GM21737 (cell line): ENCODE data around the gene COLEC11.

Experiments
- ATAC-seq: cut with Tn5 transposase; IDR thresholded peaks from one replicate; pipeline ENCODE4 v1.9.1; 2021; ENCODE audit warnings: mild to moderate bottlenecking, moderate library complexity; ENCODE audit not compliant: unreplicated experiment

Gene COLEC11

GRCh38 chr2:3584608-3585260, 10.2 kb upstream of the COLEC11 start:
- no peak for ATAC-seq

- no peak for ATAC-seq
Measured at GRCh38 chr2:3585261-3586109, 9.4 kb upstream of the COLEC11 start.

GRCh38 chr2:3586220-3586619, 8.7 kb upstream of the COLEC11 start:
- no peak for ATAC-seq

GRCh38 chr2:3587021-3587420, 7.9 kb upstream of the COLEC11 start:
- no peak for ATAC-seq

- ATAC-seq: no peak
Measured at GRCh38 chr2:3587432-3587831, 7.5 kb upstream of the COLEC11 start.

GRCh38 chr2:3588084-3588483, 6.8 kb upstream of the COLEC11 start:
- no peak for ATAC-seq

GRCh38 chr2:3589086-3589485, 5.8 kb upstream of the COLEC11 start:
- ATAC-seq: no peak

GRCh38 chr2:3595404-3595803, 492 bp downstream of the COLEC11 start:
- ATAC-seq: no peak

GRCh38 chr2:3595985-3596384, 1.1 kb downstream of the COLEC11 start:
- peak; percentile 86 for ATAC-seq

- no peak for ATAC-seq
Measured at GRCh38 chr2:3596901-3597417, 2.0 kb downstream of the COLEC11 start.

GRCh38 chr2:3597567-3597966, 2.7 kb downstream of the COLEC11 start:
- no peak for ATAC-seq

- ATAC-seq: no peak
Measured at GRCh38 chr2:3598197-3598910, 3.4 kb downstream of the COLEC11 start.

- no peak for ATAC-seq
Measured at GRCh38 chr2:3598912-3599854, 4.3 kb downstream of the COLEC11 start.

- no peak for ATAC-seq
Measured at GRCh38 chr2:3600256-3600855, 5.4 kb downstream of the COLEC11 start.

- no peak for ATAC-seq
Measured at GRCh38 chr2:3601561-3602271, 6.8 kb downstream of the COLEC11 start.

- ATAC-seq: no peak
Measured at GRCh38 chr2:3602553-3603339, 7.8 kb downstream of the COLEC11 start.

- no peak for ATAC-seq
Measured at GRCh38 chr2:3603536-3604206, 8.8 kb downstream of the COLEC11 start.
